WTC11 (cell line): ENCODE measurements around the gene FYN. TPM values are rescaled to one million over a fixed set of nuclear protein-coding genes. Genes with fewer than 3 reads are reported as not detected.

ENCODE experiments used
- ATAC-seq: fragments of 200-7000 bp; cut with Tn5 transposase; 2 replicates; pipeline ENCODE4 v1.10.0; 2021; ENCODE audit warnings: mild to moderate bottlenecking, moderate library complexity
- CTCF ChIA-PET: fragments of 300-600 bp; sonication (Branson Sonifier 250); formaldehyde crosslinking; loops from one replicate; lab custom pipeline; 2021; ENCODE audit warnings: antibody characterized with exemption; lab: Charles Lee
- POLR2A ChIA-PET: fragments of 350-600 bp; sonication (Branson Sonifier 250); formaldehyde crosslinking; loops from one replicate; lab custom pipeline; 2021; ENCODE audit warnings: antibody characterized with exemption; lab: Charles Lee
- DNase-seq: peaks from one replicate; pipeline ENCODE4 v3.0.0; 2021; ENCODE audit warnings: low spot score
- H3K27ac Mint-ChIP-seq: 2 replicates; pipeline ENCODE4 v1.8.0; 2021; ENCODE audit warnings: mixed read lengths
- H3K27me3 Mint-ChIP-seq: 2 replicates; pipeline ENCODE4 v1.8.0; 2021; ENCODE audit warnings: low read depth, mild to moderate bottlenecking, moderate library complexity, mixed read lengths
- H3K36me3 Mint-ChIP-seq: 2 replicates; pipeline ENCODE4 v1.8.0; 2021; ENCODE audit warnings: mixed read lengths
- H3K4me1 Mint-ChIP-seq: 2 replicates; pipeline ENCODE4 v1.8.0; 2022; ENCODE audit warnings: mixed read lengths
- H3K4me3 Mint-ChIP-seq: 2 replicates; pipeline ENCODE4 v1.8.0; 2021; ENCODE audit warnings: mild to moderate bottlenecking, moderate library complexity, mixed read lengths
- H3K9me3 Mint-ChIP-seq: 2 replicates; pipeline ENCODE4 v1.8.0; 2021; ENCODE audit warnings: mixed read lengths
- ETV6 ChIP-seq: sonication (generic); formaldehyde crosslinking; IDR thresholded peaks from 2 replicates; pipeline ENCODE4 v1.8.1; 2022; ENCODE audit warnings: mild to moderate bottlenecking, missing genetic modification reagents
- FOXJ3 ChIP-seq: sonication (generic); formaldehyde crosslinking; IDR thresholded peaks from 2 replicates; pipeline ENCODE4 v1.9.0; 2021; ENCODE audit warnings: missing genetic modification reagents, mild to moderate bottlenecking, borderline replicate concordance
- NFYB ChIP-seq: sonication (generic); formaldehyde crosslinking; conservative IDR thresholded peaks from 2 replicates; pipeline ENCODE4 v1.8.0; 2022; ENCODE audit warnings: low read depth, missing genetic modification reagents
- PRRX2 ChIP-seq: fragments of 250-450 bp; sonication (Bioruptor Pico); IDR thresholded peaks from 2 replicates; pipeline ENCODE4 v1.8.0; 2021; ENCODE audit warnings: mild to moderate bottlenecking
- TEAD4 ChIP-seq: sonication (generic); formaldehyde crosslinking; IDR thresholded peaks from 2 replicates; pipeline ENCODE4 v1.8.0; 2022; ENCODE audit warnings: mild to moderate bottlenecking, missing genetic modification reagents
- TP53 ChIP-seq: sonication (generic); formaldehyde crosslinking; IDR thresholded peaks from 2 replicates; pipeline ENCODE4 v1.8.1; 2023; ENCODE audit warnings: mild to moderate bottlenecking, missing genetic modification reagents
- ZNF138 ChIP-seq: sonication (generic); formaldehyde crosslinking; conservative IDR thresholded peaks from 2 replicates; pipeline ENCODE4 v1.8.1; 2022; ENCODE audit warnings: mild to moderate bottlenecking, moderate library complexity, missing genetic modification reagents
- ZNF219 ChIP-seq: sonication (generic); formaldehyde crosslinking; IDR thresholded peaks from 2 replicates; pipeline ENCODE4 v1.8.0; 2023; ENCODE audit warnings: missing genetic modification reagents, mild to moderate bottlenecking, borderline replicate concordance
- ZNF317 ChIP-seq: sonication (generic); formaldehyde crosslinking; IDR thresholded peaks from 2 replicates; pipeline ENCODE4 v1.8.1; 2023; ENCODE audit warnings: low read depth, mild to moderate bottlenecking, moderate library complexity, missing genetic modification reagents, borderline replicate concordance
- total RNA-seq: library from RNA; stranded (reverse); gene quantifications from 3 replicates; pipeline ENCODE4 v1.2.3, GENCODE V29; 2021
- TF ChIP-seq, protein P1 (sequence below): sonication (generic); formaldehyde crosslinking; IDR thresholded peaks from 2 replicates; pipeline ENCODE4 v1.8.0; 2022; ENCODE audit warnings: mild to moderate bottlenecking, missing genetic modification reagents
- TF ChIP-seq, protein P2 (sequence below): fragments of 250-450 bp; sonication (Bioruptor Pico); IDR thresholded peaks from 2 replicates; pipeline ENCODE4 v1.9.0; 2021; ENCODE audit warnings: mild to moderate bottlenecking
- TF ChIP-seq, protein P3 (sequence below): sonication (generic); formaldehyde crosslinking; IDR thresholded peaks from 2 replicates; pipeline ENCODE4 v1.8.1; 2023; ENCODE audit warnings: mild to moderate bottlenecking, missing genetic modification reagents
- TF ChIP-seq, protein P4 (sequence below): sonication (generic); formaldehyde crosslinking; IDR thresholded peaks from 2 replicates; pipeline ENCODE4 v1.8.0; 2023; ENCODE audit warnings: mild to moderate bottlenecking, missing genetic modification reagents
- TF ChIP-seq, protein P5 (sequence below): fragments of 250-450 bp; sonication (Bioruptor Pico); IDR thresholded peaks from 2 replicates; pipeline ENCODE4 v1.9.0; 2021; ENCODE audit warnings: mild to moderate bottlenecking
- TF ChIP-seq, protein P6 (sequence below): fragments of 250-450 bp; sonication (Bioruptor Pico); IDR thresholded peaks from 2 replicates; pipeline ENCODE4 v1.9.0; 2021; ENCODE audit warnings: mild to moderate bottlenecking, borderline replicate concordance

The FYN gene
- total RNA-seq, 1 experiment from 2014 or later: 63.9 TPM

DNA sequence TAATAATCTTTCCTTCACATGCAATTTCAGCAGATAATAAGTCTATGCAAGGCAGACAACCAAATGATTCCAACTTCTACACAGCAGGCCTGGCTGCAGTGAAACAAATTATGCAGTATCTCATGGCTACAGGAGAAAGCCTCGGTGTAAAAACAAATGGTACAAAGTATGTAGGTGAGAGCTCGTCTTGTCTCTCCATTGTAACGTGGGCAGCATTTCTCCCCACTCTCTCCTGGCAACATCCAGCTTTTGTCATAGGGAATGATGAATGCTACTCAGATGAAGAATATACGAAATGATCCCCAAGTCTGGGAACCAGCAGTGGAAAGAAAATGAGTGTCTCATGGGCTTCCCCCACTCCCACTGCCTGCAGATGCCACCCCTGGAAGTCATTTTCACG is 32.4 kb downstream of the FYN start (continued):
- TF ChIP-seq FOXJ3 (CRISPR knock-in tag) (no peak), ZNF317 (CRISPR knock-in tag) (no peak), TEAD4 (CRISPR knock-in tag) (no peak), PRRX2 (CRISPR knock-in tag) (no peak), ZNF219 (CRISPR knock-in tag) (no peak), ETV6 (CRISPR knock-in tag) (no peak)
- TF ChIP-seq, protein P1, sequence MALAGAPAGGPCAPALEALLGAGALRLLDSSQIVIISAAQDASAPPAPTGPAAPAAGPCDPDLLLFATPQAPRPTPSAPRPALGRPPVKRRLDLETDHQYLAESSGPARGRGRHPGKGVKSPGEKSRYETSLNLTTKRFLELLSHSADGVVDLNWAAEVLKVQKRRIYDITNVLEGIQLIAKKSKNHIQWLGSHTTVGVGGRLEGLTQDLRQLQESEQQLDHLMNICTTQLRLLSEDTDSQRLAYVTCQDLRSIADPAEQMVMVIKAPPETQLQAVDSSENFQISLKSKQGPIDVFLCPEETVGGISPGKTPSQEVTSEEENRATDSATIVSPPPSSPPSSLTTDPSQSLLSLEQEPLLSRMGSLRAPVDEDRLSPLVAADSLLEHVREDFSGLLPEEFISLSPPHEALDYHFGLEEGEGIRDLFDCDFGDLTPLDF (CRISPR knock-in tag): no peak

DNA sequence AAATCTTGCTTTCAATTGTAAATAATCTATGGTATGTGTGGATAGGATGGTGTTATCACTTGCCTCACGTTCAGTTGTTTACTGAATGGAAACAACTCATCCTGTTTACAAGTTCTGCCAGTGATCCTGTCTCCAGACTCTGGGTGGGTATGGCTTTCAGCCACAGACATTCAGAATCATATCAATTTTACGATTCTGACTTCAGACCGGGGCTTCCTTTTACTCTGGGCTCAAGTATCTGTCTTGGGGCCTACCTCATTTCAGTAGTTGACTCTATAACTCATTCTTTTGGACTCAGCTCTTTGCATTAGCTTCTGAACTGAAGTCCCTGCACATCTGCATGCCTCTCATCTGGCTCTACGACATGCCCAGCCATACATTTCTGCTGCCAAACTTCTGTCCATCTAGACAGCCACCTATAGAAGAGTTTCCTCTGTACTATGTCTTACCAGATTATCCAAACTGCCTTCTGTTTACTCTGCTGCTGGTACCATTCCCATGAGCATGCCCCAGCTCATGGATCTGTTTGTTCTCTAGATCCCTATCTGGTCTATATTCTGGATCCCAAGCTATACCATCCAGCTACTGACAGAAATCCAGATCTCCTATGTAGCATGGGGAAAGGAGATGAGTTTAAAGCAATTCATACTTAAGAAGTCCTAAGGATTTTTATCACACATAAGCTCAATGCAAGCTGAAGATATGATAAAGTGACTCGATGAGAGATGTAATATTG is 34.3 kb downstream of the FYN start:
- no peaks in the 10 kb centered on the region for H3K36me3 Mint-ChIP-seq
- CTCF ChIA-PET: no interaction called here
- DNase-seq: no peak
- peaks cover 11% of the 10 kb centered on the region for H3K4me1 Mint-ChIP-seq
- no peaks in the 10 kb centered on the region for H3K27me3 Mint-ChIP-seq
- TF ChIP-seq, protein P2, sequence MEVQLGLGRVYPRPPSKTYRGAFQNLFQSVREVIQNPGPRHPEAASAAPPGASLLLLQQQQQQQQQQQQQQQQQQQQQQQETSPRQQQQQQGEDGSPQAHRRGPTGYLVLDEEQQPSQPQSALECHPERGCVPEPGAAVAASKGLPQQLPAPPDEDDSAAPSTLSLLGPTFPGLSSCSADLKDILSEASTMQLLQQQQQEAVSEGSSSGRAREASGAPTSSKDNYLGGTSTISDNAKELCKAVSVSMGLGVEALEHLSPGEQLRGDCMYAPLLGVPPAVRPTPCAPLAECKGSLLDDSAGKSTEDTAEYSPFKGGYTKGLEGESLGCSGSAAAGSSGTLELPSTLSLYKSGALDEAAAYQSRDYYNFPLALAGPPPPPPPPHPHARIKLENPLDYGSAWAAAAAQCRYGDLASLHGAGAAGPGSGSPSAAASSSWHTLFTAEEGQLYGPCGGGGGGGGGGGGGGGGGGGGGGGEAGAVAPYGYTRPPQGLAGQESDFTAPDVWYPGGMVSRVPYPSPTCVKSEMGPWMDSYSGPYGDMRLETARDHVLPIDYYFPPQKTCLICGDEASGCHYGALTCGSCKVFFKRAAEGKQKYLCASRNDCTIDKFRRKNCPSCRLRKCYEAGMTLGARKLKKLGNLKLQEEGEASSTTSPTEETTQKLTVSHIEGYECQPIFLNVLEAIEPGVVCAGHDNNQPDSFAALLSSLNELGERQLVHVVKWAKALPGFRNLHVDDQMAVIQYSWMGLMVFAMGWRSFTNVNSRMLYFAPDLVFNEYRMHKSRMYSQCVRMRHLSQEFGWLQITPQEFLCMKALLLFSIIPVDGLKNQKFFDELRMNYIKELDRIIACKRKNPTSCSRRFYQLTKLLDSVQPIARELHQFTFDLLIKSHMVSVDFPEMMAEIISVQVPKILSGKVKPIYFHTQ: no peak
- TF ChIP-seq, protein P3, sequence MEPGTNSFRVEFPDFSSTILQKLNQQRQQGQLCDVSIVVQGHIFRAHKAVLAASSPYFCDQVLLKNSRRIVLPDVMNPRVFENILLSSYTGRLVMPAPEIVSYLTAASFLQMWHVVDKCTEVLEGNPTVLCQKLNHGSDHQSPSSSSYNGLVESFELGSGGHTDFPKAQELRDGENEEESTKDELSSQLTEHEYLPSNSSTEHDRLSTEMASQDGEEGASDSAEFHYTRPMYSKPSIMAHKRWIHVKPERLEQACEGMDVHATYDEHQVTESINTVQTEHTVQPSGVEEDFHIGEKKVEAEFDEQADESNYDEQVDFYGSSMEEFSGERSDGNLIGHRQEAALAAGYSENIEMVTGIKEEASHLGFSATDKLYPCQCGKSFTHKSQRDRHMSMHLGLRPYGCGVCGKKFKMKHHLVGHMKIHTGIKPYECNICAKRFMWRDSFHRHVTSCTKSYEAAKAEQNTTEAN (CRISPR knock-in tag): no peak
- TF ChIP-seq ZNF138 (CRISPR knock-in tag) (no peak), ZNF219 (CRISPR knock-in tag) (no peak), TP53 (CRISPR knock-in tag) (no peak)
- H3K27ac Mint-ChIP-seq: no peak overlapping the region
- POLR2A ChIA-PET: no interaction called here
- no peak for ATAC-seq
- no peaks in the 10 kb centered on the region for H3K9me3 Mint-ChIP-seq
- H3K4me3 Mint-ChIP-seq: no peak overlapping the region

DNA sequence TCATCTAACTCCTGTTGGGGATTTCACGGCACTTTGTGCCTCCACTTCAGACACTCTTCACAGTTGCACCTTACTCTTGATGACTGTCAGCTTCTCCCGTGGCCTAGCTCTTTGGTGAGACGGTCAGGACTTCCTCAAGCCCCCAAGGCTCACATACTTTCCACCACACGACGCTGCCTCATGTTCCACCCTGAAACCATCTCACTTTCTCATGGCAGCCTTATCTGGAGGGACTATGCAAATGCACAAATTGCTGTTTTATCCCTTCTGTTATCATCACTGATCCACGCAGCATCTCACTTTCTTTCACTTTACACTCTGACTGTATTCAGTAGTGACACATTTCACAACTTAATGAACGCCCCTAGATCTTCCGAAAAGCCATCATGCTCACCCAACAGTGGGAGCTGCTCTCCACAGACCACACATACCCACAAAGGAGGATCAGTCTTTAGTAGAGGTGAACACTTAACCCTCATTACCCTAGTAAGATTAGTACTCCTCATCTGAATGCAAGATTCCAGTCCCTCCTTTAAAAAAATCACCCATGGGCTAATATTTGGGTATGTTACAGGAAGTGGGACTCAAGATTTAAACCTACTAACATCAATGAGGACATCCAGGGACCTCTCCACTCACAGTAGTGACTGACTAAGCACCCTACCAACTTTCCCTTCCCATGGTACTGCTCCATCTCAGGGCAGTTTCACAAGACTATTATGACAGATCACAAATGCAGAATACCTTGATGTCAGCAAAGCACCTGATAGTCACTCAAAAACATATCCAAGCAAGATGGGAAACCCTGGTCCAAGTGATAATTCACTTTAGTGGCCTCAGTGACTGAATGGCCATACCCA is 35.4 kb downstream of the FYN start:
- ATAC-seq: no peak
- ChIA-PET CTCF (no interaction called here), POLR2A (no interaction called here)
- no peak overlapping the region for H3K27ac Mint-ChIP-seq
- H3K36me3 Mint-ChIP-seq: no peaks in the 10 kb centered on the region
- no peaks in the 10 kb centered on the region for H3K9me3 Mint-ChIP-seq
- DNase-seq: no peak
- no peak overlapping the region for H3K4me3 Mint-ChIP-seq
- peaks cover 11% of the 10 kb centered on the region for H3K4me1 Mint-ChIP-seq
- no peaks in the 10 kb centered on the region for H3K27me3 Mint-ChIP-seq
- no peak for TF ChIP-seq NFYB
- TF ChIP-seq, protein P4, sequence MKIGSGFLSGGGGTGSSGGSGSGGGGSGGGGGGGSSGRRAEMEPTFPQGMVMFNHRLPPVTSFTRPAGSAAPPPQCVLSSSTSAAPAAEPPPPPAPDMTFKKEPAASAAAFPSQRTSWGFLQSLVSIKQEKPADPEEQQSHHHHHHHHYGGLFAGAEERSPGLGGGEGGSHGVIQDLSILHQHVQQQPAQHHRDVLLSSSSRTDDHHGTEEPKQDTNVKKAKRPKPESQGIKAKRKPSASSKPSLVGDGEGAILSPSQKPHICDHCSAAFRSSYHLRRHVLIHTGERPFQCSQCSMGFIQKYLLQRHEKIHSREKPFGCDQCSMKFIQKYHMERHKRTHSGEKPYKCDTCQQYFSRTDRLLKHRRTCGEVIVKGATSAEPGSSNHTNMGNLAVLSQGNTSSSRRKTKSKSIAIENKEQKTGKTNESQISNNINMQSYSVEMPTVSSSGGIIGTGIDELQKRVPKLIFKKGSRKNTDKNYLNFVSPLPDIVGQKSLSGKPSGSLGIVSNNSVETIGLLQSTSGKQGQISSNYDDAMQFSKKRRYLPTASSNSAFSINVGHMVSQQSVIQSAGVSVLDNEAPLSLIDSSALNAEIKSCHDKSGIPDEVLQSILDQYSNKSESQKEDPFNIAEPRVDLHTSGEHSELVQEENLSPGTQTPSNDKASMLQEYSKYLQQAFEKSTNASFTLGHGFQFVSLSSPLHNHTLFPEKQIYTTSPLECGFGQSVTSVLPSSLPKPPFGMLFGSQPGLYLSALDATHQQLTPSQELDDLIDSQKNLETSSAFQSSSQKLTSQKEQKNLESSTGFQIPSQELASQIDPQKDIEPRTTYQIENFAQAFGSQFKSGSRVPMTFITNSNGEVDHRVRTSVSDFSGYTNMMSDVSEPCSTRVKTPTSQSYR (CRISPR knock-in tag): no peak
- TF ChIP-seq FOXJ3 (CRISPR knock-in tag): no peak
- TF ChIP-seq, protein P5, sequence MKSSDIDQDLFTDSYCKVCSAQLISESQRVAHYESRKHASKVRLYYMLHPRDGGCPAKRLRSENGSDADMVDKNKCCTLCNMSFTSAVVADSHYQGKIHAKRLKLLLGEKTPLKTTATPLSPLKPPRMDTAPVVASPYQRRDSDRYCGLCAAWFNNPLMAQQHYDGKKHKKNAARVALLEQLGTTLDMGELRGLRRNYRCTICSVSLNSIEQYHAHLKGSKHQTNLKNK (CRISPR knock-in tag): no peak
- TF ChIP-seq TEAD4 (CRISPR knock-in tag): no peak
- TF ChIP-seq, protein P6, sequence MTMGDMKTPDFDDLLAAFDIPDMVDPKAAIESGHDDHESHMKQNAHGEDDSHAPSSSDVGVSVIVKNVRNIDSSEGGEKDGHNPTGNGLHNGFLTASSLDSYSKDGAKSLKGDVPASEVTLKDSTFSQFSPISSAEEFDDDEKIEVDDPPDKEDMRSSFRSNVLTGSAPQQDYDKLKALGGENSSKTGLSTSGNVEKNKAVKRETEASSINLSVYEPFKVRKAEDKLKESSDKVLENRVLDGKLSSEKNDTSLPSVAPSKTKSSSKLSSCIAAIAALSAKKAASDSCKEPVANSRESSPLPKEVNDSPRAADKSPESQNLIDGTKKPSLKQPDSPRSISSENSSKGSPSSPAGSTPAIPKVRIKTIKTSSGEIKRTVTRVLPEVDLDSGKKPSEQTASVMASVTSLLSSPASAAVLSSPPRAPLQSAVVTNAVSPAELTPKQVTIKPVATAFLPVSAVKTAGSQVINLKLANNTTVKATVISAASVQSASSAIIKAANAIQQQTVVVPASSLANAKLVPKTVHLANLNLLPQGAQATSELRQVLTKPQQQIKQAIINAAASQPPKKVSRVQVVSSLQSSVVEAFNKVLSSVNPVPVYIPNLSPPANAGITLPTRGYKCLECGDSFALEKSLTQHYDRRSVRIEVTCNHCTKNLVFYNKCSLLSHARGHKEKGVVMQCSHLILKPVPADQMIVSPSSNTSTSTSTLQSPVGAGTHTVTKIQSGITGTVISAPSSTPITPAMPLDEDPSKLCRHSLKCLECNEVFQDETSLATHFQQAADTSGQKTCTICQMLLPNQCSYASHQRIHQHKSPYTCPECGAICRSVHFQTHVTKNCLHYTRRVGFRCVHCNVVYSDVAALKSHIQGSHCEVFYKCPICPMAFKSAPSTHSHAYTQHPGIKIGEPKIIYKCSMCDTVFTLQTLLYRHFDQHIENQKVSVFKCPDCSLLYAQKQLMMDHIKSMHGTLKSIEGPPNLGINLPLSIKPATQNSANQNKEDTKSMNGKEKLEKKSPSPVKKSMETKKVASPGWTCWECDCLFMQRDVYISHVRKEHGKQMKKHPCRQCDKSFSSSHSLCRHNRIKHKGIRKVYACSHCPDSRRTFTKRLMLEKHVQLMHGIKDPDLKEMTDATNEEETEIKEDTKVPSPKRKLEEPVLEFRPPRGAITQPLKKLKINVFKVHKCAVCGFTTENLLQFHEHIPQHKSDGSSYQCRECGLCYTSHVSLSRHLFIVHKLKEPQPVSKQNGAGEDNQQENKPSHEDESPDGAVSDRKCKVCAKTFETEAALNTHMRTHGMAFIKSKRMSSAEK (CRISPR knock-in tag): no peak
